GM19328 (cell line): ENCODE measurements around the gene AP1G1.
"Not testable (repeated sequence)": the region's sequence is repeated elsewhere in the genome, so short reads cannot be mapped to it uniquely, and the experiment has no call there.

Experiments
- ATAC-seq: cut with Tn5 transposase; IDR thresholded peaks from one replicate; pipeline ENCODE4 v1.9.1; 2021; ENCODE audit warnings: mild to moderate bottlenecking, moderate library complexity; ENCODE audit not compliant: unreplicated experiment

The AP1G1 gene

DNA sequence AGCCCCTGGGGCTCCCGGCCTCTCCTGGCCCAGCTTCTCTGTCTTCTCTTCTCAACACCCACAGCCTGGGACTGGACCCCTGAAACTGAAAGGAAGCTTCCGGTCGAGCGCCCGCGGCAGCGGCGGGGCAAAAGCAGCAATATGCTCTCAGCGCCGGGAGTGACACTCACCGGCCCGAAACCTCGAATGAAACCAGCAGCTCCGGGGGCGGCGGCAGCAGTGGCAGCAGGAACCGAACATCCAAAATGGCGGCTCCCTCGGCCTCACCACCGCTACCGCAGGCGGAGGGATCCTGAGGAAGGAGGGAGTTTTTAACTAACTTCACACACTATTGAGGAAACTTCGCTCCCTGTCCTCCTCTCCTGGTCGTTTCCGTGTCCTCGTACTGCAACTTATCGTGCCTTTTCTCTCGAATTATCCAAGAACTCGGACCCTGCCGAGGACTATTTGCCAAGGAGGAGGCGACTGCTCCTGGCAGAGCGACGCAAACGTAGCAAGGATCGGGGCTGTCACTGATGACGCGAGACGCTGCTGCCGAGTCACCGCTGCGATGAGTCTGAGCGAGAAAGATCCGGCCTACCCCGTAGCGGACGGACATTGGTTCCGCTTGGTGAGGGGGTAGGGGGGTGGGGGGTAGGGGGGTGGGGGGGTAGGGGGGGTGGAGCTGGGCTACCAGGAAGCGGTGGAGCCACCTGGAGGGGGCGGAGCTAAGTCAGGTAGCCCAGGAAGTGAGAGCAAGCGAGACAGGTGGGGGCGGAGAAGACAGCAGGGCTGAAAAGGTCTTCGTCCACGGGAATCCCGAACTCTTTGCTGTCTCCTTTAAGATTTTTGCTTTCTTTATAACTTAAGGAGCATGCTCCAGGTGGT, at the start of gene AP1G1:
Gene AP1G1, minus strand, starts transcription at position 242 of the 867 bp plus-strand sequence. CDS start 19,355 bp downstream, outside the sequence.
- peak; percentile 72 for ATAC-seq

GRCh38 chr16:71855937-71856662, 47.5 kb upstream of the AP1G1 start:
- no peak for ATAC-seq

DNA sequence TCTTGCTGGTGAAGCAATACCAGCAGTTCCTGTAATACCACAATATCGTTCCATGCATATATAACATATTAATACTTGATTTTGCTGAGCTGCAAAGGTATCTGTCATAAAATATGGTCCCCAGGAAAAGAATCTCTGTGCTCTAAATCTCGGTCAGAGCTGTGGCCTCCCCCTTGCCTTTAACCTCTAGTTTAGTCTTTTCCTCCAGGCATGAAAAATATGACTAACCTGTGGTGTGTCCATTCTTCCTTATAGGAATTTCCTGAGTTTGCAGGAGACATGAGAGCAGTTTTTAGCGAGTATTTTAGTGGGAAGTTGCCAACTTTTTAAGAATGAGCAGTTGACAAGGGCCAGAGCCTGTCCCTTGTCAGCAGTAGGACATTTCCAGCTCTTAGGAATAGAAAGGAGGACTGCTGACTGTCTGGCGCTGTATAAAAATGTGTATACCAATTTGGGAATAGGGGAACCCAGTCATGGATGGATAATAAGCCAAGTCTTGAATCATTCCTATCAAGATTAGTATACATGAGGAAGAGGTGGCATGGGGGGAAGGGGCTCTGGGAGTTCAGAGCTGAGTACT, 45.8 kb upstream of the AP1G1 start:
- no peak for ATAC-seq

- ATAC-seq: peak; percentile 65
Measured at GRCh38 chr16:71853413-71853812, 44.8 kb upstream of the AP1G1 start.

DNA sequence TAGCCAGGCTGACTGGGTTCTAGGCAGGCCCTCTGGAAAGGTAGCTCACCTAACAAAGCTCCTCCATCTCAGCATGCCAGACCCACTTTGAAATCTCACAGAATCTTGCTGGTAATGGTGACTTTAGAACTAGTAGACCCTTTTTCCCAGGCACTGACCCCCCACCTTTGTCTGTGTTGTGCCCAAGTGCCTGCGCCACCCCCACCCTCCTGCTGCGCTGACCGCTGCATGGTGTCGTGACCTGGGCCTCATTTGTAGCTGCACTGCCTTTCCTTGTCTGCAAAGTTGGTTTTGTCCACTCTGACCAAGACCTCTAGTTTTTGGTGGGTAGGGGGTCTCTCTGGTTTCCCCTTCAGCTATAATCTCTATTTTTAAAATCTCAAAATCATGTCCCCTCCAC, 43.9 kb upstream of the AP1G1 start:
- ATAC-seq: no peak

DNA sequence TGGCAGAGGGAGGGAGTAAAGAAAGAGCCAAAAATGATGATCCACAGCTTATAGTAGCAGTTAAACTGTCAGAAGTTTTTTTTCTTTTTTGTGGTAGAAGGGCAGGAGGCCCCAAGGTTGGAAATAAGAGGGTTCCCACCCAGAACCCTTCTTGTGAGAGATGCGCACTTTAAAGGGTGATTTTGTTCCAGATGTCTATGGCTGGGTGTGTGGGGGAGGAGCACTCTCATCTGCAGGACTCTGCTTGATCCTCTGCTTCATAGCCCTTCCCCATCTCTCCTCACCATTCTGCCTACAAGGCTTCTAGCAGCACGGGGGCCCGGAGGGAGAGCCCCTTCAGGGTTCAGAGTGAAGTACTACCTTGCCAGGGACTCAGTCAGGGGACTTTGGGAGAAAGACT, 43.5 kb upstream of the AP1G1 start:
- ATAC-seq: no peak

- ATAC-seq: no peak
Measured at GRCh38 chr16:71851746-71852145, 43.1 kb upstream of the AP1G1 start.

DNA sequence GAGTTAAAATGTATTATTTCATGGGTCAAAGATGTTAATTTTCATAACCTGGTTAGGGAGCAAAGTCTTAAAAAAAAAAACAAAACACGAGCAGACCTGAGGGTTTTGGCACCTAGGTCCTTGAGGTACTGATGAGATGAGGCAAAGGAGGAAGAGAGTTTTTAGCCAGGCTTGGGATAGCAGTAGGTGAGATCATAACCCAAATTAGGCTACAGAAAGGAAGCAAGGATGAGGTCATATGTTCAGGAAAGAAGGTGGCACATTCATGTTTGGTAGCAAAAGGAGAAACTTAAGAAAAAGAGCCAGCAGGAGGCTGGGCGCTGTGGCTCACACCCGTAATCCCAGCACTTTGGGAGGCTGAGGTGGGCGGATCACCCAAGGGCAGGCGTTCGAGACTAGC, 40.0 kb upstream of the AP1G1 start:
- no peak for ATAC-seq

- no peak for ATAC-seq
Measured at GRCh38 chr16:71847096-71847495, 38.5 kb upstream of the AP1G1 start.

DNA sequence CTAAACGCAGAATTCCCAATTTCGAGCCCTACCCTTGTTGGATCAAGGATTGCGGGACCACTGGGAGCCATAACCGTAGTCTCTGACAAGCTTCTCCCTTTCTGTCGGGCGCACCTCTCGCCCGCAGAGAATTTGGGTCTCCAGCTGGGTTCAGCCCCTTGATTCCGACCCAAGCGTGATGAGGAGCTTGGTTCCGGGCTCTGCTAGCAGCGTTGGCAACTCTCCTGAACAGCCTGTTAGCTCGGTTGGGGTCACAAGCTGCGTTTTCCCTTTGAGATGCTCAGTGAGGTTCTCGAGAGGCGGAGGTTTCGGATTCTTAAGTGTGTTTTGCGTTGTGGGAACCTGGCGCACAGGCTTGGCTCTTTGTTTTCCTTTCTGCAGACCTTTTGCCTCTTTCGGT, 37.8 kb upstream of the AP1G1 start:
- no peak for ATAC-seq

- ATAC-seq: peak; percentile 69
Measured at GRCh38 chr16:71845639-71846430, 37.2 kb upstream of the AP1G1 start, which contains the start of gene ATXN1L. Gene ATXN1L (plus strand): TSS chr16:71845976. CDS start chr16:71849741, 3,765 bp downstream.

DNA sequence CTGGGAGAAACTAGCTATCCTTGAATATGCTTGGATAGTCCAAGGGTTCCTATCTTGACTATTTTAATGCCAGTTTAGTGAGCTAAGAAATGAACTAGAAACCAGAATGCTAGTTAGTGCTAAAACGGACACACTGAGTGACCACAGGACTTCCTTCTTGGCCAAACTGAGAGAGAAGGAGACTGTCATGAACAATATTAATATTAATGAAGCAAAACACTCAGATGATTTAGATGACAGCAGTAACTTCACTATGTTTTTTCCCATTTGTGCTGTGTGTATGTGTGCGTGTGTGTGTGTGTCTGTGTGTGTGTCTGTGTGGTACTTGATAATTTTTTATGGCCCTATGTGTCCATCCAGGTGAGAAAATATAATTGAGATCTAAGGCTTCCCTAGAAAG, 34.9 kb upstream of the AP1G1 start:
- no peak for ATAC-seq

GRCh38 chr16:71840052-71840451, 31.4 kb upstream of the AP1G1 start:
- no peak for ATAC-seq

DNA sequence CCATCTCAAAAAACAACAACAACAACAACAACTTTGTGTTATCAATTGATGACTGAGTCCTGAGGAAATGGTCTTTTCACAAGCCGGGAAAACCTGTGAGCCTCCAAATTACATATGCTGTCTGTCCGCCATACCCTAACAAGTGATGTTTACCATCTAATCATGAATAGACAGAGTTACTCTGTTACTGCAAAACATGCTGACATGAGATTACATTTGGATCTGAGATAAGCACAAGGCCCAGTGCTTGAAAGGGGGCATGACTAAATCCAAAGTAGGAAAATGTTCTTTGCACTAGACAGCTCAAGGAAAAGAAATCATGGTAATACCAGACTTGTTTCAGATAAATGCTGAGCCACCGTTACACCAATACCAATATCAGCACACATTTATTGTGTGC, 28.5 kb upstream of the AP1G1 start:
- no peak for ATAC-seq

DNA sequence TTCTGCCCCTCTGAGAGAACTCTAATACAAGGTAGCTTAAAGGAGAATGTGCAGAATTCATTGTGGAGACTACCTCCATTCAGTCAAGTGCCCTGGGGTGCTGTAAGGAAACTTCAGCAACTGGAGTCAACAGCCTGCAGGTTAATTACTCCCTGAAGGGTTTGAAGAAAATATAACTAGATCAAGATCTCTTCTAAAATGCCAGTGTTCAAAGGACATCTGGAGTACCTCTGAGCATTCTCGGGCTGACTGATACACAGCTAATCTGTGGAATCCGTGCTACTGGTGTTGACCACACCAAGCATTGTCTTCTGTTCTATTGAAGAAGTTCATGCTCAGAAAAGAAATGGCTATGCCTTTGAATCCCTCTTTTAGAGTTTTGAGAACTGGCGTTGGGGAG, 25.7 kb upstream of the AP1G1 start:
- ATAC-seq: no peak

- not testable (repeated sequence) for ATAC-seq
Measured at GRCh38 chr16:71832112-71832511, 23.5 kb upstream of the AP1G1 start.

GRCh38 chr16:71831698-71832097, 23.1 kb upstream of the AP1G1 start:
- ATAC-seq: not testable (repeated sequence)

DNA sequence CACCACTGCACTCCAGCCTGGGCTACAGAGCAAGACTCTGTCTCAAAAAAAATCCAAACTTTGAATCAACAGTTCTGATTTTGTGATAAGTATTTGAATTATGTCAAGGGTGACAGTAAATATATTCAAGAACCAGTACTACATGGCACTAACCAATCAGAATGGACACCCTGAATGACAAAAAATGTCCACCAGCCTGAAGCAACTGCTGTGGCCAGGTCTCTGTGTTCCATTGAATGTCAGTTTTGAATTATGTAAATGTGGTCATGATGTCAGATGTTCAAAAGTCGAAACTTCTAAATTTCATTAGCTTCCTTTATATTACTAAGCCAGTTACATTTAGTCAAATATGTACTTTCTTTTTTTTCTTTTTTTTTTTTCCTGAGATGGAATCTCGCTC, 21.7 kb upstream of the AP1G1 start:
- no peak for ATAC-seq

GRCh38 chr16:71826533-71827017, 17.9 kb upstream of the AP1G1 start:
- no peak for ATAC-seq

- ATAC-seq: peak; percentile 11
Measured at GRCh38 chr16:71817155-71817500, 8.5 kb upstream of the AP1G1 start.
